ENCODE results near the gene VCAN.

DNA sequence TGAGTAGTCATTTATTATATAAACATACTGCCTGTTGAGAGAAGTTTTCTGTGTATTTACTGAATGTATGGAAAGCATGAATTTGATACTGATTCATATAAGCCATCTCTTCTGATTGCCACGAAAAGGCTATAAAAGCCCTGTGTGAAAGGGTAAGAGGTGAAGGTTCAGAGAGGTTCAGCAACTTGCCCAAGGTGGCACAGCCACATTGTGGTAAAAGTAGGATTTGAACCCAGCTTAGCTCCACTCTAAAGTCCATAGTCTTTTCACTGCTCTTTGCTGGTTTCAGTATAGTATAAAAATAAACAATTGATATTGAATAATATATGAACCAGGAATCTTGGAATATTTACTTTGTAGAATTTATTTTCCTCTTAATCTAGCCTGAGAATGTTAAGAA, 71.3 kb downstream of the VCAN start:
- TF ChIP-seq, protein P1, sequence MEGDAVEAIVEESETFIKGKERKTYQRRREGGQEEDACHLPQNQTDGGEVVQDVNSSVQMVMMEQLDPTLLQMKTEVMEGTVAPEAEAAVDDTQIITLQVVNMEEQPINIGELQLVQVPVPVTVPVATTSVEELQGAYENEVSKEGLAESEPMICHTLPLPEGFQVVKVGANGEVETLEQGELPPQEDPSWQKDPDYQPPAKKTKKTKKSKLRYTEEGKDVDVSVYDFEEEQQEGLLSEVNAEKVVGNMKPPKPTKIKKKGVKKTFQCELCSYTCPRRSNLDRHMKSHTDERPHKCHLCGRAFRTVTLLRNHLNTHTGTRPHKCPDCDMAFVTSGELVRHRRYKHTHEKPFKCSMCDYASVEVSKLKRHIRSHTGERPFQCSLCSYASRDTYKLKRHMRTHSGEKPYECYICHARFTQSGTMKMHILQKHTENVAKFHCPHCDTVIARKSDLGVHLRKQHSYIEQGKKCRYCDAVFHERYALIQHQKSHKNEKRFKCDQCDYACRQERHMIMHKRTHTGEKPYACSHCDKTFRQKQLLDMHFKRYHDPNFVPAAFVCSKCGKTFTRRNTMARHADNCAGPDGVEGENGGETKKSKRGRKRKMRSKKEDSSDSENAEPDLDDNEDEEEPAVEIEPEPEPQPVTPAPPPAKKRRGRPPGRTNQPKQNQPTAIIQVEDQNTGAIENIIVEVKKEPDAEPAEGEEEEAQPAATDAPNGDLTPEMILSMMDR (IDR thresholded peaks at IDR 0.05) = no peak
- TF ChIP-seq SIN3A (IDR thresholded peaks at IDR 0.05; ENCODE audit: borderline replicate concordance, insufficient read depth, low read depth, low read length) (no peak), POLR2AphosphoS5 (IDR thresholded peaks at IDR 0.05; ENCODE audit: low read depth, low read length) (no peak)
